HCEC 1CT (cell line): Measurements from ENCODE around the gene ACHE.

Experiments
- DNase-seq: peaks from one replicate; pipeline ENCODE4 v3.0.0-alpha.2; 2017

The ACHE gene

GRCh38 chr7:100882785-100883526, 12.7 kb downstream of the ACHE start:
- no peak for DNase-seq

GRCh38 chr7:100882201-100882600, 13.5 kb downstream of the ACHE start:
- no peak for DNase-seq

- no peak for DNase-seq
Observed at GRCh38 chr7:100881136-100881535, 14.6 kb downstream of the ACHE start.

GRCh38 chr7:100880645-100881044, 15.0 kb downstream of the ACHE start:
- no peak for DNase-seq

DNA sequence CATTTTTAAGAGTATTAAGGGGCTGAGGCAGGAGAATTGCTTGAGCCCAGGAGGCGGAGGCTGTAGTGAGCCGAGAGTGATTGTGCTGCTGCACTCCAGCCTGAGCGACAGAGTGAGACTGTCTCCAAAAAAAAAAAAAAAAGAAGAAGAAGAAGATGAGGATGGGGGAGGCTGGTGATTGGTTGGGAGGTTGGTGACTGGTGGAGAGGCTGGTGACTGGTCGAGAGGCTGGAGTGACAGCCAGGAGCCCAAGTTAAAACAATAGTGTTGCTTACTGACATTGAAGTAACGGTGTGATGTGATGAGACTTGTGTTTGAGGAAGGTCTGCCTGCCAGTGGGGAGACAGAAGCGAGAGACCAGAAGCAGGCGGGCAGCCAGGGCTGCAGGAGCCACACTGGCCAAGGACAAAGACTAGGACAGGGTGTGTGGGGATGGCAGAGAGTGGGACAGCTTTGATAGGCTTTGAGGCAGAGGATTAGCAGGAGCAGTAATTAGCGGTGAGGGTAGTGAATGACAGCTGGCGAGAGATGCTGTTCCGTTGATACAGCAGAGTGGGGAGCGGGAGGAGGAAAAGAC, 15.9 kb downstream of the ACHE start:
- DNase-seq, result no peak

DNA sequence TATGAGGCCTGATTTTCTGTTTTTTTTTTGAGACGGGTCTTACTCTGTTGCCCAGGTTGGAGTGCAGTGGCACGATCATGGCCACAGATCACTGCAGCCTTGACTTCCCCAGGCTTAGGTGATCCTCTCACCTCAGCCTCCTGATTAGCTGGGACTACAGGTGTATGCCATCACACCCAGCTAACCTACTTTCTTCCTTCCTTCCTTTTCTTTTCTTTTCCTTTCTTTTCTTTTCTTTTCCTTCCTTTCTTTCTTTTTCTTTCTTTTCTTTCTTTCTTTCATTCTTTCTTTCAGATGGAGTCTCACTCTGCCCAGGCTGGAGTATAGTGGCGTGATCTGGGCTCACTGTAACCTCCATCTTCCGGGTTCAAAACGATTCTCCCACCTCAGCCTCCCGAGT, 17.0 kb downstream of the ACHE start:
- DNase-seq, result no peak

DNA sequence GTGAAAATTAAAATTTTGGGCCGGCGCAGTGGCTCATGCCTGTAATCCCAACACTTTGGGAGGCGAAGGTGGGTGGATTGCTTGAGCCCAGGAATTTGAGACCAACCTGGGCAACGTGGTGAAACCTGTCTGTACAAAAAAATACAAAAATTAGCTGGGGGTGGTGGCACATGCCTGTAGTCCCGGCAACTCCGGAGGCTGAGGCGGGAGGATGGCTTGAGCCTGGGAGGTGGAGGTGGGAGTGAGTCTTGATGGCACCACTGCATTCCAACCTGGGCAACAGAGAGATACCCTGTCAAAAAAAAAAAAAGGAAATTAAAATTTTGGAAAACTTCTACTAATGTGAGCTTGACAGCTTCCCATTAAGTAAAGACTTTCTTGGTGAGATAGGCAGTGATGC, 17.7 kb downstream of the ACHE start:
- no peak for DNase-seq

DNA sequence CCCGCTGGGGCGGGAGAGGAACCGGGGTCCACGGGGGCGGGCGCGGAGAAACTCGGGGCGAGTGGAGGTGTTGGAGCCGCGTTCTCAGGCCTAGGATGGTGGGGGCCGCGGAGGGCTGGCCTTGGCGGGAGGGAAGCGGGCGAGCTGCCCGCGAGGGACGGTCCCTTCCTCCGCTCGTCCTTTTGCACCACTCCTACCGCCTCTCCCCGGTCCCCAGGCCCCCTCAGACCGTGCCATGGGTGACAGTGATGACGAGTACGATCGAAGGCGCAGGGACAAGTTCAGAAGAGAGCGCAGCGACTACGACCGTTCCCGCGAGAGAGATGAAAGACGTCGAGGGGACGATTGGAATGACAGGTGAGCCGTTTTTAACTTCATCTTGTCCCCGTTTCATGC, 20.3 kb downstream of the ACHE start:
- DNase-seq, result no peak

- DNase-seq, result peak; percentile 98
Observed at GRCh38 chr7:100874577-100875355, 20.9 kb downstream of the ACHE start, which contains the start of gene SRRT. SRRT (plus strand) TSS chr7:100875103; CDS start chr7:100875591, 488 bp downstream.

GRCh38 chr7:100874300-100874576, 21.4 kb downstream of the ACHE start:
- DNase-seq, result no peak

DNA sequence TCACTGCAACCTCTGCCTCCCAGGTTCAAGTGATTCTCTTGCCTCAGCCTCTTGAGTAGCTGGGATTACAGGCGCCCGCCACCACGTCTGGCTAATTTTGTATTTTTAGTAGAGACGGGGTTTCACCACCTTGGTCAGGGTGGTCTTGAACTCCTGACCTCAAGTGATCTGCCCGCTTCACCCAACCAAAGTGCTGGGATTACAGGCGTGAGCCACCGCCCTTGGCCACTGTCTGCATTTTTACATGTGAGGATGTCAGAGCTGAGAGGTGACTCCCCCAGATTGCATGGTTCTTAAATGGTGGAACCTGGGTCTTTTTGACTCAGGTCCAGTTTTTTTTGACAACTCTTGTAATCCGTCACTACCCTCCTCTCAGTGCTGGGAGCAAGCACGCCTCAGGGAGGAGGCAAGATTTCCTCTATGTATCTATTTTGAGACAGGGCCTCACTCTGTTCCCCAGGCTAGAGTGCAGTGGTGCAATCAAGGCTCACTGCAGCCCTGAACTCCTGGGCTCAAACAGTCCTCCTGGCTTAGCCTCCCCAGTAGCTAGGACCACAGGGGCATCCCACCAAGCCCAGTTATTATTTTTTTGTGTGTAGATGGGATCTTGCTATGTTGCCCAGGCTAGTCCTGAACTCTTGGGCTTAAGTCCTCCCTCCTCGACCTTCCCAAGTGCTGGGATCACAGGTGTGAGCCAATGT, 21.9 kb downstream of the ACHE start:
- no peak for DNase-seq

GRCh38 chr7:100867776-100868485, 27.8 kb downstream of the ACHE start:
- no peak for DNase-seq

- peak; percentile 89 for DNase-seq
Observed at GRCh38 chr7:100867040-100867775, 28.5 kb downstream of the ACHE start, which contains the start of gene TRIP6. TRIP6 (plus strand) TSS chr7:100867387; CDS start chr7:100867498, 111 bp downstream.

GRCh38 chr7:100866729-100867039, 29.0 kb downstream of the ACHE start:
- DNase-seq, result no peak

DNA sequence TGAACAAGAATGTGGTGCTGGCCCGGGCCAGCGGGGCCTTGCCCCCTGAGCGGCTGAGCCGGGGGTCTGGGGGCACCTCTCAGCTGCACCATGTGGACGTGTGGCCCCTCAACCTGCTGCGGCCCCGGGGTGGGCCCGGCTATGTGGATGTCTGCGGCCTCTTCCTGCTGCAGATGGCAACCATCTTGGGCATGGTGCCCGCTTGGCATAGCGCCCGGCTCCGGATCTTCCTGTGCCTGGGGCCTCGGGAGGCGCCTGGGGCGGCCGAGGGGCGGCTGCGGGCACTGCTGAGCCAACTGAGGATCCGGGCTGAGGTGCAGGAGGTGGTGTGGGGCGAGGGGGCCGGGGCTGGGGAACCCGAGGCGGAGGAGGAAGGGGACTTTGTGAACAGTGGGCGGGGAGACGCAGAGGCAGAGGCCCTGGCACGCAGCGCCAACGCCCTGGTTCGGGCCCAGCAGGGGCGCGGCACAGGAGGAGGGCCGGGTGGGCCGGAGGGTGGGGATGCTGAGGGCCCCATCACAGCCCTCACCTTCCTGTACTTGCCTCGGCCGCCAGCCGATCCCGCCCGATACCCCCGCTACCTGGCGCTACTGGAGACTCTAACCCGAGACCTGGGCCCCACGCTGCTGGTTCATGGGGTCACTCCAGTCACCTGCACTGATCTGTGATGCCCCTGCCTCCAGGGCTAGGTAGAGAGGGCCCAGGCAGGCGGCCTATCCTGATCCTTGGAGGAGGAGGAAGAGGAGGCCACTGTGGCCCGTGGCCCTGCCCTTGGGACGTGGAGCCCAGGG, 29.6 kb downstream of the ACHE start:
- no peak for DNase-seq

- DNase-seq, result no peak
Observed at GRCh38 chr7:100865372-100865911, 30.2 kb downstream of the ACHE start.

GRCh38 chr7:100864263-100864845, 31.3 kb downstream of the ACHE start:
- DNase-seq, result no peak

DNA sequence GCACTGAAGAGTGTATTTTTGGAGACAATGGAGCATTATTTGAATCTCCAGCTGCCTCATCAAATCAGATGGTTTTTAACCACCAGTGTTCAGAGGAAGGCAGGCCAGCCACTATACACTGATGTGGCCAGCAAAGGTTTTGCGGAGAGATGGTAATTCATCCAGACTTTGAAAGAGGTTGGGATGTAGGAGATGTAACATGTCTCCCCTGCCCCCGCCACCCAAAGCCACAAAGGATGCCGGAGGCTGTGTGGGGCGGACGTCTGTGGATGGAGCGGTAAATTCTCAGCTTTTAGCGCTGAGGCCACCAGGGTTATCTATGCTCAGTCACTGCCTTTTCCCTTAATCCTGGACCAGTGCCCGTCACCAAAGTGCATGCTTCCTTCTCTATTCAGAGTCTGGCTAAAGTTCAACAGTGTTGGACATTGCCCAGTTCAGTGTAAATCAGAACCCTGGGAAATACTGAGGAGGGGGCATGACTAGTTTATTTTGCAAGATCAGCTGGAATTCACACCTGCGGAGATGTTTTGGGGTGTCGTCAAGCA, 32.2 kb downstream of the ACHE start:
- no peak for DNase-seq

DNA sequence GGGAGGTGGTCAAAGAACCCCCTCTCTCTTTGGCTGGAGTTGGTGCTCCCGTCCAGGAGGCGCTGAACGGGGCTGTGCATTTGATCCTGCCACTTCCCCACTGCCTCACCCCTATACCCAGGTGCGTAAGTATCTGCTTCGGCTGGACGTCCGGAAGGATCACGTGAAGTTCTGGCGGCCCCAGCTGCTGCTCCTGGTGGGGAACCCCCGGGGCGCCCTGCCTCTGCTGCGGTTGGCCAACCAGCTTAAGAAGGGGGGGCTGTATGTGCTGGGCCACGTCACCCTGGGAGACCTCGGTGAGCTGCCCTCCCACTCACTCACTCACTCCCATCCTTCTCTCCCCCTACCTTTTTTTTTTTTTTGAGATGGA, 34.1 kb downstream of the ACHE start:
- no peak for DNase-seq
